Suprapubic skin (tissue), 3 donors: ENCODE measurements around the gene PHKB.

Experiments used
- EP300 ChIP-seq: sonication (generic); formaldehyde crosslinking; IDR thresholded peaks from one replicate; pipeline ENCODE4 v1.6.1; 2017; ENCODE audit warnings: antibody characterized with exemption
- TF ChIP-seq, protein P1 (sequence below), 2 donors: fragments of 200-600 bp in 1 of 2; fragments of 450-650 bp in 1 of 2; sonication (generic) in 1 of 2; IDR thresholded peaks; one replicate each; pipeline ENCODE4 v1.5.1; 2016 to 2019; ENCODE audit warnings: antibody characterized with exemption in 2 of 2, mild to moderate bottlenecking in 1 of 2, moderate library complexity in 1 of 2

DNA sequence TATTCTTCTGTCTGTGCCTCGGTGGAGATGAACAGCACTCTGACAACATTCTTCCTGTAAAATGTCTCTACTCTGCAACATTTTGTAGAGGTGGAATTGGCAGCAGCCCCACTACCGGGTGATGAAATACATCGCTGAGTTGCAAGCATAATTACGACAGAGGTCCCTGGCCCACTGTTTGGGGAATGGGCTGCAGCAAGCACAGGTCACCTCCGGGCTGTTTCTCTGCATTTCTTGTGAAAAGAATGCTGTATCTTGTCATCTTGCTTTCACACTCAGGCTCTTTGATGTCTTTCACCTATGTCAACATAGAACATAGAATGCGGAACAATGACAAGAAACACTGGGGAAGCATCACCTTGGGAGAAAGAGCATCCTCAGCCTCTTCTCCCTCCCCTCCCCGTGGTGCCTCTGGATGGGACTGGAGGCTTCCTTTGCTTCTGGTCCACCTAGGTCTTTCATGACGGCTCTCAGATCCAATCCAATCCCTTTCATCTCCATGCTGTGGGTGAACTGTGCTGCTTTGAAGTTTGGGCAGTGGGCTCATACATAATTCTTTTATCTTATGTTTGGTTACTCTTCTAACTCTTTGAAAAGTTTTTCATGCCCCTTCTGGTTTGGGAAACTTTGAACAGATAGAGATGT, 265.0 kb downstream of the PHKB start:
- TF ChIP-seq, protein P1, sequence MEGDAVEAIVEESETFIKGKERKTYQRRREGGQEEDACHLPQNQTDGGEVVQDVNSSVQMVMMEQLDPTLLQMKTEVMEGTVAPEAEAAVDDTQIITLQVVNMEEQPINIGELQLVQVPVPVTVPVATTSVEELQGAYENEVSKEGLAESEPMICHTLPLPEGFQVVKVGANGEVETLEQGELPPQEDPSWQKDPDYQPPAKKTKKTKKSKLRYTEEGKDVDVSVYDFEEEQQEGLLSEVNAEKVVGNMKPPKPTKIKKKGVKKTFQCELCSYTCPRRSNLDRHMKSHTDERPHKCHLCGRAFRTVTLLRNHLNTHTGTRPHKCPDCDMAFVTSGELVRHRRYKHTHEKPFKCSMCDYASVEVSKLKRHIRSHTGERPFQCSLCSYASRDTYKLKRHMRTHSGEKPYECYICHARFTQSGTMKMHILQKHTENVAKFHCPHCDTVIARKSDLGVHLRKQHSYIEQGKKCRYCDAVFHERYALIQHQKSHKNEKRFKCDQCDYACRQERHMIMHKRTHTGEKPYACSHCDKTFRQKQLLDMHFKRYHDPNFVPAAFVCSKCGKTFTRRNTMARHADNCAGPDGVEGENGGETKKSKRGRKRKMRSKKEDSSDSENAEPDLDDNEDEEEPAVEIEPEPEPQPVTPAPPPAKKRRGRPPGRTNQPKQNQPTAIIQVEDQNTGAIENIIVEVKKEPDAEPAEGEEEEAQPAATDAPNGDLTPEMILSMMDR (IDR thresholded peaks at IDR 0.05): no peak
- no peak for TF ChIP-seq EP300
